Measurements from ENCODE around the gene NOL8.

Gene NOL8

GRCh38 chr9:92312887-92313623 lies 12.1 kb downstream of the NOL8 start:
- DNase-seq (ENCODE audit: low spot score): no peak

- DNase-seq (ENCODE audit: low spot score): no peak
Observed at GRCh38 chr9:92310562-92310961, 14.6 kb downstream of the NOL8 start.

- no peak for DNase-seq (ENCODE audit: low spot score)
Observed at GRCh38 chr9:92308893-92309292, 16.3 kb downstream of the NOL8 start.

GRCh38 chr9:92300936-92301335 lies 24.2 kb downstream of the NOL8 start:
- no peak for DNase-seq (ENCODE audit: low spot score)

GRCh38 chr9:92299116-92299515 lies 26.0 kb downstream of the NOL8 start:
- no peak for DNase-seq (ENCODE audit: low spot score)

GRCh38 chr9:92298036-92298435 lies 27.1 kb downstream of the NOL8 start:
- no peak for DNase-seq (ENCODE audit: low spot score)

- DNase-seq (ENCODE audit: low spot score): no peak
Observed at GRCh38 chr9:92297611-92298010, 27.5 kb downstream of the NOL8 start.

GRCh38 chr9:92295827-92296258 lies 29.3 kb downstream of the NOL8 start:
- no peak for DNase-seq (ENCODE audit: low spot score)

GRCh38 chr9:92295240-92295790 lies 29.8 kb downstream of the NOL8 start:
- DNase-seq (ENCODE audit: low spot score): no peak

GRCh38 chr9:92294297-92294676 lies 30.9 kb downstream of the NOL8 start:
- DNase-seq (ENCODE audit: low spot score): no peak

- peak; percentile 96 for DNase-seq (ENCODE audit: low spot score)
Observed at GRCh38 chr9:92293452-92294296, 31.5 kb downstream of the NOL8 start, which contains the start of gene IARS1. Gene IARS1 (minus strand): TSS chr9:92293697. CDS start chr9:92289419, 4,278 bp downstream.

GRCh38 chr9:92293075-92293354 lies 32.1 kb downstream of the NOL8 start:
- DNase-seq (ENCODE audit: low spot score): no peak

- DNase-seq (ENCODE audit: low spot score): no peak
Observed at GRCh38 chr9:92292338-92293074, 32.6 kb downstream of the NOL8 start.

- DNase-seq (ENCODE audit: low spot score): no peak
Observed at GRCh38 chr9:92291577-92291976, 33.6 kb downstream of the NOL8 start.

GRCh38 chr9:92290785-92291429 lies 34.2 kb downstream of the NOL8 start:
- DNase-seq (ENCODE audit: low spot score): no peak

- no peak for DNase-seq (ENCODE audit: low spot score)
Observed at GRCh38 chr9:92289708-92290390, 35.3 kb downstream of the NOL8 start.

- no peak for DNase-seq (ENCODE audit: low spot score)
Observed at GRCh38 chr9:92279302-92279701, 45.8 kb downstream of the NOL8 start.

GRCh38 chr9:92278110-92278509 lies 47.0 kb downstream of the NOL8 start:
- no peak for DNase-seq (ENCODE audit: low spot score)

GRCh38 chr9:92276331-92277032 lies 48.7 kb downstream of the NOL8 start:
- DNase-seq (ENCODE audit: low spot score): no peak

GRCh38 chr9:92275541-92275940 lies 49.6 kb downstream of the NOL8 start:
- no peak for DNase-seq (ENCODE audit: low spot score)

- no peak for DNase-seq (ENCODE audit: low spot score)
Observed at GRCh38 chr9:92270511-92270910, 54.6 kb downstream of the NOL8 start.
